Mesendoderm (in vitro differentiated cells): ENCODE data around the gene INSR.
"Not testable (repeated sequence)": the region's sequence is repeated elsewhere in the genome, so short reads cannot be mapped to it uniquely, and the experiment has no call there.

ENCODE experiments used
- DNase-seq: peaks from one replicate; pipeline ENCODE4 v3.0.0; 2013
- H2AK5ac ChIP-seq: 2 replicates; pipeline ENCODE4 v1.6.1; 2013; ENCODE audit warnings: low read length, inconsistent platforms
- H2BK120ac ChIP-seq: 2 replicates; pipeline ENCODE4 v1.6.1; 2013; ENCODE audit warnings: low read depth, mild to moderate bottlenecking, low read length, moderate library complexity, mixed read lengths
- H2BK15ac ChIP-seq: replicated peaks from 2 replicates; pipeline ENCODE4 v1.6.1; 2013; ENCODE audit warnings: low read depth, mild to moderate bottlenecking, moderate library complexity
- H2BK5ac ChIP-seq: 2 replicates; pipeline ENCODE4 v1.6.1; 2013; ENCODE audit warnings: low read length, inconsistent platforms
- H3K18ac ChIP-seq: 2 replicates; pipeline ENCODE4 v1.6.1; 2013; ENCODE audit warnings: mild to moderate bottlenecking, low read length, mixed read lengths
- H3K23ac ChIP-seq: one replicate; pipeline ENCODE4 v1.6.1; 2013; ENCODE audit warnings: low read length
- H3K27ac ChIP-seq: 2 replicates; pipeline ENCODE4 v1.5.1; 2013; ENCODE audit warnings: low read depth, mild to moderate bottlenecking, inconsistent platforms, low read length, moderate library complexity
- H3K27me3 ChIP-seq: 2 replicates; pipeline ENCODE4 v1.6.1; 2013; ENCODE audit warnings: low read length, control low read depth, mild to moderate bottlenecking, inconsistent platforms; ENCODE audit not compliant: insufficient read depth, poor library complexity
- H3K36me3 ChIP-seq: 2 replicates; pipeline ENCODE4 v1.6.1; 2013; ENCODE audit warnings: low read length, inconsistent platforms; ENCODE audit not compliant: control insufficient read depth, insufficient read depth
- H3K4ac ChIP-seq: one replicate; pipeline ENCODE4 v1.6.1; 2013; ENCODE audit warnings: low read depth, mild to moderate bottlenecking, low read length, moderate library complexity
- H3K4me1 ChIP-seq: 2 replicates; pipeline ENCODE4 v1.6.1; 2013; ENCODE audit warnings: low read depth, low read length, inconsistent platforms; ENCODE audit not compliant: control insufficient read depth
- H3K4me2 ChIP-seq: 2 replicates; pipeline ENCODE4 v1.6.1; 2013; ENCODE audit warnings: low read length
- H3K4me3 ChIP-seq: 2 replicates; pipeline ENCODE4 v1.5.1; 2013; ENCODE audit warnings: mild to moderate bottlenecking, low read length
- H3K56ac ChIP-seq: one replicate; pipeline ENCODE4 v1.6.1; 2013; ENCODE audit warnings: low read length
- H3K79me1 ChIP-seq: 2 replicates; pipeline ENCODE4 v1.6.1; 2013; ENCODE audit warnings: low read length, inconsistent platforms
- H3K79me2 ChIP-seq: 2 replicates; pipeline ENCODE4 v1.6.1; 2013; ENCODE audit warnings: mild to moderate bottlenecking, low read length; ENCODE audit not compliant: control insufficient read depth, insufficient read depth
- H3K9ac ChIP-seq: 2 replicates; pipeline ENCODE4 v1.6.1; 2013; ENCODE audit warnings: low read length, inconsistent platforms
- H4K5ac ChIP-seq: one replicate; pipeline ENCODE4 v1.6.1; 2013; ENCODE audit warnings: low read length
- H4K8ac ChIP-seq: one replicate; pipeline ENCODE4 v1.6.1; 2013; ENCODE audit warnings: low read depth, mild to moderate bottlenecking, control low read depth, low read length, moderate library complexity
- WGBS: extraction: QIAGEN DNeasy Blood & Tissue Kit; methylation state at CpG from one replicate; pipeline ENCODE4 v1.1.7; 2013; ENCODE audit warnings: low lambda C conversion rate, missing lambda C conversion rate; ENCODE audit not compliant: insufficient coverage; ENCODE audit errors: extremely low coverage; 5-methylcytosine and 5-hydroxymethylcytosine counted together

Gene INSR

DNA sequence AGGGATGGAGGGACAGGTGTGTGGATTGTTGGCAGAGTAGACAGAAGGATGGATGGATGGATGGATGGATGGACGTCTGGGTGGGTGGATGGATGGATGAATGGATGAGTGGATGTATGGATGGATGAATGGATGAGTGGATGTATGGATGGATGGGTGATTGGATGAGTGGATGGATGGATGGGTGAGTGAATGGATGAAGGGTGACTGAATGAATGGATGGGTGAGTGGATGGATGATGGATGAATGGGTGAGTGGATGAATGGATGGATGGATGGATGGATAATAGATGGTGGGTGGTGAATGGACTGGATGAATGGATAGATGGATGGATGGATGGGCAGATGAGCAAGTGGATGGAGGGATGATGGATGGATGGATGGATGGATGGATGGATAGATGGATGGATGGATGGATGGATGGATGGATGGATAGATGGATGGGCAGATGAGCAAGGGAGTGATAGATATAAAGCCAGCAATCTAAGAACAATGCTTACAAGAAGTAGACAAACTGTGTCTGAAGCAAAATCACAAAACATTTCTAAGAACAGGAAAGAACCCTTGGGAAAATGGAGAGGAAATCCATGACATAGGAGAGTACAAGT, 65.2 kb downstream of the INSR start:
- Histone ChIP-seq H3K27me3 (no peaks in the 10 kb centered on the region), H2AK5ac (no peak overlapping the region), H3K4me1 (no peaks in the 10 kb centered on the region), H4K5ac (no peak overlapping the region), H3K27ac (no peak overlapping the region), H2BK15ac (no peak overlapping the region), H3K79me2 (no peaks in the 10 kb centered on the region), H4K8ac (no peak overlapping the region), H3K79me1 (no peaks in the 10 kb centered on the region), H3K36me3 (no peaks in the 10 kb centered on the region), H3K4me2 (no peak overlapping the region), H3K9ac (no peak overlapping the region), H3K23ac (no peak overlapping the region), H3K56ac (no peak overlapping the region), H2BK120ac (no peak overlapping the region), H2BK5ac (no peak overlapping the region), H3K4ac (no peak overlapping the region), H3K4me3 (no peak overlapping the region), H3K18ac (no peak overlapping the region)
- DNase-seq: no peak
- WGBS: no CpG with 5 or more reads among the region's 1 CpG

DNA sequence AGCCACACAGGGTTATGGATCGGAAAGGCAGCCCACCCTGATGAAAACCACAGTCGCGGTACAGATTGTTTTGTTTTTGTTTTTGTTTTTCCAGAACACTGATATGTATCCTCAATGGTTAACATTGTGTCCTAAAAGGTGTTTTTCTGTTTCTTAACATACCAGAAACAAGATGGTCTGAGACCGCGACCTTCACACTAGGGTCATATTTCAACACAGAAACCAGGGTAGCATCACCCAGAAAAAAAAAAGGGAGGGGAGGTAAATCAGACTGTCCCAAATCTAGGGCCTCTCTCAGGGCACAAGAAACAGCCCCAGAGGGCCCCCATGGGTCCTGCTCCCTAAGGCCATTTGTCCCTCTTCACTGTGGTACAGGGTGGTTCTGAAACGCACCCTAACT, 66.5 kb downstream of the INSR start:
- no peak overlapping the region for H2AK5ac ChIP-seq

DNA sequence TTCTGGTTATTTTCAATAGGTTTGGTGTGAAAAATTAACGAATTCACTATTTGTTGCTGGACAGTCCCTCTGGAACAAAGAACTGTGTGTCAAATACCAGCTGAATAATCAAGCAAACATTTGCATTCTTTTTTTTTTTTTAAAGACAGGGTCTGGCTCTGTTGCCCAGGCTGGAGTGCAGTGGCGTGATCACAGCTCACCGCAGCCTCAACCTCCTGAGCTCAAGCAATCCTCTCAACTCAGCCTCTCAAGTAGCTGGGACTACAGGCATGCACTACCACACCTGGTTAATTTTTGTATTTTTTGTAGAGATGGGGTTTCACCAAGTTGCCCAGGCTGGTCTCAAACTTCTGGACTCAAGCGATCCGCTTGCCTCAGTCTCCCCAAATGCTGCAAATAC, 67.1 kb downstream of the INSR start:
- not testable (repeated sequence) for H3K9ac ChIP-seq, H3K56ac ChIP-seq

More for the DNA sequence above, 66.5 kb downstream of the INSR start:
- Histone ChIP-seq H3K9ac (no peak overlapping the region), H3K4me3 (no peak overlapping the region), H2BK5ac (no peak overlapping the region), H4K5ac (no peak overlapping the region), H3K56ac (no peak overlapping the region), H2BK120ac (no peak overlapping the region), H3K27me3 (no peaks in the 10 kb centered on the region), H3K4me2 (no peak overlapping the region), H3K36me3 (no peaks in the 10 kb centered on the region), H3K4ac (no peak overlapping the region), H3K79me1 (no peaks in the 10 kb centered on the region), H3K18ac (no peak overlapping the region), H3K4me1 (no peaks in the 10 kb centered on the region), H3K23ac (no peak overlapping the region), H2BK15ac (no peak overlapping the region), H3K79me2 (no peaks in the 10 kb centered on the region), H4K8ac (no peak overlapping the region), H3K27ac (no peak overlapping the region)
- DNase-seq: no peak
- WGBS: no CpG with 5 or more reads among the region's 6 CpGs

DNA sequence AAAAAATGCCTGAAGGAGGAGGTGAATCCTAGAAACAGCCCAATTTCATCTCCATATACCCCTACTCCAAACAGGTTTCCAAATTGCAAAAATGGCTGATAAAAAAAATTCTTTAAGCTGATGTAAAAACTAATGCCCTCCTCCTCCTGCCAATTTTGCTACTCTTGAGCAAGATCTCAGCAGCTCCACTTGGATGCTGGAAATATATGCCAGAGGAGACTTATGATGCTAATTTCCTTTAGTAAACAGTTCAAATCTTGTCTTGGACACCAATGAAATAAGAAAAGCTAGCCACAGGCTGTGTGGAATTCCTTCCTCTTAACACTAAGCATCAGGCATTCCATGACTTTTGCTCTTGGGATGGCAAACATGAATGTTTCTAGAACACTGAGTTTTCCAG, 67.5 kb downstream of the INSR start:
- DNase-seq: no peak
- no peaks in the 10 kb centered on the region for H3K27me3 ChIP-seq
- no peaks in the 10 kb centered on the region for H3K36me3 ChIP-seq
- H2AK5ac ChIP-seq: no peak overlapping the region
- no peak overlapping the region for H3K23ac ChIP-seq
- no peak overlapping the region for H3K18ac ChIP-seq
- no peaks in the 10 kb centered on the region for H3K79me1 ChIP-seq
- H3K79me2 ChIP-seq: no peaks in the 10 kb centered on the region
- no peak overlapping the region for H2BK5ac ChIP-seq
- no peak overlapping the region for H4K8ac ChIP-seq
- H3K4me3 ChIP-seq: no peak overlapping the region
- no peak overlapping the region for H3K56ac ChIP-seq
- H3K4me2 ChIP-seq: no peak overlapping the region
- H2BK120ac ChIP-seq: no peak overlapping the region
- no peak overlapping the region for H4K5ac ChIP-seq
- H2BK15ac ChIP-seq: no peak overlapping the region
- H3K4ac ChIP-seq: no peak overlapping the region
- no peaks in the 10 kb centered on the region for H3K4me1 ChIP-seq
- no peak overlapping the region for H3K9ac ChIP-seq
- H3K27ac ChIP-seq: no peak overlapping the region

More for the DNA sequence above, 67.1 kb downstream of the INSR start:
- H3K4ac ChIP-seq, H3K36me3 ChIP-seq, H3K18ac ChIP-seq, H3K4me3 ChIP-seq, DNase-seq, H3K27me3 ChIP-seq, H3K4me1 ChIP-seq, H4K8ac ChIP-seq, H2BK15ac ChIP-seq, H3K79me2 ChIP-seq, H4K5ac ChIP-seq, H2BK120ac ChIP-seq, H3K27ac ChIP-seq, H3K23ac ChIP-seq, H3K4me2 ChIP-seq, H2AK5ac ChIP-seq, H3K79me1 ChIP-seq, H2BK5ac ChIP-seq: not testable (repeated sequence)
- WGBS: no CpG with 5 or more reads among the region's 5 CpGs

DNA sequence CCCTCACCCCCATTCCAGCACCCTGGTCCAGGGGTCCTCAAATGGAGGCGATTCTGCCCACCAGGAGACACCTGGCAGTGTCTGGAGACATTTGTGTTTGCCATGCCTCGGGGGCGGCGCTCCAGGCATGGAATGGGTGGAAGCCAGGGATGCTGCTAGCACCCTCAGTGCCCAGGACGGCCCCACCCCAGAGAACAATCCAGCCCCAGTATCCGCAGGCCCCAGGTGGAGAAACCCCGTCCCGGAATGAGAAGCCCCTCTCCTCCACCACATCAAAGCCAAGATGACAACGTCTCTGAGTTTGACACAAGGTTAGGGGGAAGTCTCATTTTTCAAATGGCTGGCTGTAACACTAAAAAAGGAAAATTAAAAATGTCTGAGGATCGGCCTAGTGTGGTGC, 68.5 kb downstream of the INSR start:
- no CpG with 5 or more reads among the region's 10 CpGs for WGBS

DNA sequence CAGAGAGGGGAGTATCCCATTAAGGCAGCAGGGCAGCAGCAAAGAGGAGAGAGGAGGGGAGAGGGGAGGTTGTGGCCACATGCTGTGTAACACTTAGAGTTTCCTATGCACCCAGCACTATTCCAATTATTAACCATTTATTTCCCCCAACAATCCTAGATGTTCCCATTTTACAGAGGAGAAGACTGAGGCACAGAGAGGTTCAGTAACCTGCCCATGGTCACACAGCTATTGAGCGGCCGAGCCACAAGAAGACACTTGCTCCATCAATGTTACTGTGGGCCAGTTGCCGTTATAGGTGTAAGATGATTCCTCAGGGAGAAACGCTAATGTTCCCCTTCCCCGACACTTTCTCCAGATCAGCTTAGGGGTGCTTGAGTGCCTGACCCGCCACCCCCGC, 69.2 kb downstream of the INSR start:
- Histone ChIP-seq H2BK5ac (no peak overlapping the region), H3K36me3 (no peaks in the 10 kb centered on the region), H4K8ac (no peak overlapping the region), H3K79me1 (no peaks in the 10 kb centered on the region), H2AK5ac (no peak overlapping the region), H3K18ac (no peak overlapping the region), H3K56ac (no peak overlapping the region), H3K4me3 (no peak overlapping the region), H3K27me3 (no peaks in the 10 kb centered on the region), H3K4me1 (no peaks in the 10 kb centered on the region), H3K23ac (no peak overlapping the region), H3K4ac (no peak overlapping the region), H3K79me2 (no peaks in the 10 kb centered on the region), H4K5ac (no peak overlapping the region), H3K4me2 (no peak overlapping the region), H2BK15ac (no peak overlapping the region), H2BK120ac (no peak overlapping the region), H3K9ac (no peak overlapping the region), H3K27ac (no peak overlapping the region)
- no CpG with 5 or more reads among the region's 7 CpGs for WGBS
- no peak for DNase-seq

More for the DNA sequence above, 68.5 kb downstream of the INSR start:
- H3K27me3 ChIP-seq: no peaks in the 10 kb centered on the region
- H3K18ac ChIP-seq: no peak overlapping the region
- no peak overlapping the region for H3K4me2 ChIP-seq
- H3K36me3 ChIP-seq: no peaks in the 10 kb centered on the region
- no peak overlapping the region for H3K9ac ChIP-seq
- no peaks in the 10 kb centered on the region for H3K79me1 ChIP-seq
- no peak overlapping the region for H2BK15ac ChIP-seq
- no peak for DNase-seq
- H3K4me3 ChIP-seq: no peak overlapping the region
- no peak overlapping the region for H4K8ac ChIP-seq
- no peak overlapping the region for H3K27ac ChIP-seq
- no peak overlapping the region for H2BK120ac ChIP-seq
- no peak overlapping the region for H2BK5ac ChIP-seq
- H3K56ac ChIP-seq: no peak overlapping the region
- H2AK5ac ChIP-seq: no peak overlapping the region
- H3K4ac ChIP-seq: no peak overlapping the region
- H4K5ac ChIP-seq: no peak overlapping the region
- no peaks in the 10 kb centered on the region for H3K79me2 ChIP-seq
- H3K4me1 ChIP-seq: no peaks in the 10 kb centered on the region
- H3K23ac ChIP-seq: no peak overlapping the region
